Right renal pelvis (tissue), 4 donors: ENCODE data around the gene SP110. TPM values are rescaled to one million over a fixed set of nuclear protein-coding genes. Genes with fewer than 3 reads are reported as not detected.

Experiments
- DNase-seq, 4 donors: peaks; one replicate each; pipeline ENCODE4 v3.0.0-alpha.2; 2013; ENCODE audit warnings: low read depth in 4 of 4, low spot score in 3 of 4, missing footprints in 1 of 4
- polyA plus RNA-seq, 4 donors: library from polyadenylated mRNA; unstranded; fragments of 120-200 nt; gene quantifications; one replicate each; pipeline ENCODE4 v1.2.1, GENCODE V29; 2013; ENCODE audit not compliant: insufficient read length in 4 of 4

The SP110 gene
- polyA plus RNA-seq, 4 donors, result 16.7 to 25.4 (median 20.8) TPM

DNA sequence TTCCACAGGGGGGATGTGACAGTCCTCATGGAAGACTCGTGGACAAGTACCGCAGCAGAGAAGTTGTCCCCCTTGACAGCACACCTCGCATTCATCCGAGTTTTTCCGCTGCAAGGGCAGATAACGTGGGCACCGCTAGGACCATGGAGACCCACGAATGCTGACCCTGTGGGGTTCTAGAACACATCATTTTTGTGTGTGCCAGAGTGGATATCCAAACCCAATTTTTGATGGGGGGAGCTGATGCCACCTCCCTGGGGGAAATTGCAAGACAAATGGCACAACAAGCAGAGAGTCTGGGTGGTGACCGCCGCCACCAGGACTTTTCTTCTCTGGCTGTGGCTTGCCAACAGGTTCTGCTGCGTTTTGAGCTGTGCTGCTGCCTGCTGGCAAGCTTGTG lies 46.9 kb downstream of the SP110 start:
- no peak for DNase-seq

DNA sequence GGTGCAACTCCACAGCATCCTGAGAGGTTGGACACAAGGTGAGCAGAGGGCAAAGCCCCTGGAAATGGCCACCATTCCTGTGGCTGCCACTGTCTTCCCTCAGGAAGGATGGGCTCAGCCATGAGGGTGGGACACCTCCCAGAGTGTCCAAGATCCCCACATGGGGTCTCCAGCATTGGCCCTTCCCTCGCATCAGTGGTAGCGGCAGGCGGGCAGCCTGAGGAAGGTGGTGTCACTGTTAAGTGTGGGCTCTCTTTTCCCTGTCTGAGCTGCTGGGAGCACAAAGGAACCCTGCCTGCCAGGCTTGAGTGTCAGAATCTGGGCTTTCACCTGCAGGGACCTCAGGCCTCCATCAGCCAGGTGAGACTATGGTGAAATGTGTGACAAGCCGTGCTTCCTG lies 47.6 kb downstream of the SP110 start:
- DNase-seq, result no peak

DNA sequence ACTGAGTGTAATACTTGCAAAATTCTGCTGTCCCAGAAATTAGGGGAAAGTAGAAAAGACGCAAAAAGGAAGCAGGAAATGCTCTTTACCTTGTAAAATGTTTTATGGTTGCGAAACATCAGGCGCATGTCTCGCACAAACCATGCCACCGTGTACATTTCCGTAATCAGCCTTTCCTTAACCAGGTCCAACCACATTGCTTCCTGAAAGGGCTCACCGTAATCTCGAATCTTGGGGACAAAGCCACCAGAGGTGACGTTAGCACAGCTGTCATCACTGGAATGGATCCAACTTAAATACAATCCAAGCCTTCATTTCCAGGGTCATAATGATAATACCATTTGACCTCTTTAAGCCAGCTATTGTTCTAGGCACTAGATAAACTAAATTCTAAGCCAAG lies 49.3 kb downstream of the SP110 start:
- no peak for DNase-seq

DNA sequence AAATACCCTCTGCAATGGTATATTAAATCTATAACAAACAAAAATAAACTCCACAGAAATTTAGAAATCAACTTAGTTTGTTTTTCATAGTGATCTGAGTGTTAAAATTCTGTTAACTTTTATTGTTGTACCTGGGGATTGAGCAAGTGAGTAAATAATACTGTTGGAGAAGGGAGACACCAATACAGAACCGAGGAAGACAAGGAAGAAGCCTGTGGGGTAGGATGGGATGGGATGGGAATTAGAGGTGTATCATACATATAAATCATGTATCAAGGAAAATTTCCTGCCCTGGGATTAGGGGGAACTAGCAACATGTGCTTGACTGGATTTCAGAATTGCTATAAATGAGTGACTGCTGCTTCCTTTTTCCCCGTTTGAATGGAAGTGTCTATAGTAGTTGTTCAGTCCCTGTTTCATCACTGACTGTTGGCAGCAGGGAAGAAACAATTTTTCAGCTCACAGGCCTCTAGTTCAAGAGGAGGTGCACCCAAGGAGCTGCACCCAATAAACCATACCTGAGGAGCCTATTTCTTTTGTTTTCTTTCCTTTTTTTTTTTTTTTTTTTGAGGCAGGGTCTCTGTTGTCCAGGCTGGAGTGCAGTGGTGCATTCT lies 53.1 kb downstream of the SP110 start:
- DNase-seq, result no peak

DNA sequence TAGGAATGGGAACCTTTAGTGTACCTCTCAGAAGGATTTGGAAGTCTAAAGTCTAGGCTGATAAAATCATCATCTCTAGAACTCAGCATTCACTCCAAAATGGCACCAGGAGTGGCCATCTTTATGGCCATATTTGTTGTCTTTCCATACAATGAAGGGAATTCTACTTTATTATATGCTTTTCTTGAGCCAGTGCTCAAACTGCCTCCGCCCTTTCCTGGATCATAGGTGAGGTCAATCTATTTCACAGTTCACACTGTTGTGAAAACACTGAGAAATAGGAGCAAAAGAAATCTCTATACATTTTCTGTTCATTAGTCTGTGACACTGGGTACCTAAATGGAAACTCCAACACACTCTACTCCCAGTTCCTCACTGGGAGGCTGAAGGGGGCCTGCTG lies 55.6 kb downstream of the SP110 start:
- DNase-seq, result no peak

- DNase-seq, result no peak
These were observed 56.8 kb downstream of the SP110 start for GRCh38 chr2:230162981-230163380.

GRCh38 chr2:230161184-230161583 lies 58.6 kb downstream of the SP110 start:
- no peak for DNase-seq

DNA sequence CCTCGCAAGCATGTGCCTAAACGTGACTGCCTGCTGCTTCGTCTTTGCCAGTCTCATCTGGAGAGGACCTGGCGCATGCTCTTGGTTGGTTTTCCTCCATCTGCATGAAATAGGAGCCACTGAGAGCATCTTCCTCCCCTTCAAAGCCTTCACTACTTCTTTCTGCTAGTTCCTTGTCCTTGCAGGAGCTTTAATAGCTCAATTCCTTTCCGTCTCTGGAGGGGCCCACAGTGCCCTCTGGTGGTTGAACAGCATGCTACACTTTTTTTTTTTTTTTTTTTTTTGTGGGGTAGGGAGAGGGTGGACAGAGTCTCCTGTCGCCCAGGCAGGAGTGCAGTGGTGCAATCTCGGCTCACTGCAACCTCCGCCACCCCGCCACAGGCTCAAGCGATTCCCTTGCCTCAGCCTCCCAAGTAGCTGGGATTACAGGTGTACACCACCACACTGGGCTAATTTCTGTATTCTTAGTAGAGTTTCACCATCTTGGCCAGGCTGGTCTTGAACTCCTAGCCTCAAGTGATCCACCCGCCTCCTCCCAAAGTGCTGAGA lies 59.6 kb downstream of the SP110 start:
- peak in 3 of 4 donors; percentile 10 to 23 (median 13) for DNase-seq

DNA sequence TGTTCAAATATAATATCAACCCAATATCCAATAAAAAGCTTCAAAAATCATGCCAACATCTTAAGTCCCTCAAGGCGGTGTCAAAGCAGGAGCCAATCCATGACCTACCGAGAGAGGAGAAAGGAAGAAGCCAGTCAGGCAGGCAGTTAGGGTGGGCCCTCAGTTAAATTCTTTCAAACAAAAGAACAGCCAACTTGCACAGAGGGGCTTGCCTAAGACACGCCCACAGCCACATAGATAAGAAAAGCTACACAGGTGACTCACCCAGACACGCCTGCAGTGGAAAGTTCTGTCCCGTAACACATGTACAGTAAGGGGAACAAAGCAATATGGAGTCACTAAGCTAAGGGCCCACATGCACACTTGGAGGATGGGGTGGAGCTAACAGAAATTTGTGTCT lies 61.3 kb downstream of the SP110 start:
- no peak for DNase-seq

DNA sequence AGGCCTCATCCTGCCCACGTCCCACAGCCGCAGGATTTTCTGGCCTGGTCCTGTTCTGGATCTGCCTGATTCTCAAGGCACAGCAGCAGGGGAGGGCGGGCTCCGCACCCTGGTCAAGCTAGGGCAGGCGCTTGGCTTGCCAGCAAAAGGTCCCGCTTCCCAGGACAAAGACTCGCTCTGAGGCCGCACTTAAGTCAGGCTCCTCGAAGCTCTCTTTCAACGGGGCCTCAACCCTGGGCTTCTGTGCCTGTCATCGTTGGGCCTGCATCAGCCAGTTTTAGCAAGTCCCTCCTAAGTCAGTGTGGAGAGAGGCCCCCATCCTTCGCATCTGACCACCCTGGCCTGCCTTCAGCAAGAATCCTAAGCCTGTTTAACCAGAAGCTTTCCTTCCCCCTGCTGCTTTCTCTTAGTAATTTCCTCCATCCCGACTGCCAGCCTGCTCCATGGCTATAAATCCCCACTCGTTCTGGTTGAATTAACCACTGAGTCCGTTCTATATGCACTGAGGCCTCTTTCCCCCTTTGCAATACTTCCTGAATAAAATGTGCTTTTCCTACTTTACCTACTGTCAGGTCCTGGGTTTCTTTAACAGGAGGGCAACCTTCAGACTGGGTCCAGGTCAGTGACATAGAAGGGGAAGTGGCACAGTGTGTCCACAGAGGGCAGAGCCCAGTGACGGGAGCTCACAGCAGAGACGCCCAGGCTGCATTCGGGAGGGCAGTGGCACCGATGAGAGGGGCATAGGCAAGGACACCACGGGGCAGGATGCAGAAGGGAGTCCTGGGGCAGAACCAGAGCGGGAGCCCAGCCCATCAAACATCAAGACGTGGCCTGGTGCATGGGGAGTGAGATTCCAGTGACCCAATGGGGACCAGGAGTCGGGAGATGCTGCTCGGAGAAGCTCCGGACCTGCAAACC lies 62.7 kb downstream of the SP110 start:
- DNase-seq, result peak in 2 of 4 donors; percentile 6 to 22

DNA sequence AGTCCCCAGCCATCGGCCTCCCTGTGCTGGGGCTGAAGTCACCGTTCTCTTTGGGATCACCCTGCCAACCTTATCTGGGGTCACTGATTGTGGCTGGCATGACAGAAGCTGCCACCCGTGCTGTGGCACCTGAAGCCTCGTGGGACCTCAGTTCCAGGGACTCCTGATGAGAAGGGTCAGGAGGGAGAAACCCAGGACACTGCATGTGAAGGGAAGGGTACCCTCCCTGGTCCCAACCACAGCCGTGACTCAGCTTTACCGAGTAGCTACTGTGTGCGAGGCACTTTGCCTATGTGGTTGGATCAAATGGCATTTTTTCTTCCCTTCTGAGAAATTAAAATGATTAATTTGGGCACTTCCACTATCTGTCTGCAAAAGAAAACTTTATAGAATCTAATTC lies 64.4 kb downstream of the SP110 start:
- no peak for DNase-seq

DNA sequence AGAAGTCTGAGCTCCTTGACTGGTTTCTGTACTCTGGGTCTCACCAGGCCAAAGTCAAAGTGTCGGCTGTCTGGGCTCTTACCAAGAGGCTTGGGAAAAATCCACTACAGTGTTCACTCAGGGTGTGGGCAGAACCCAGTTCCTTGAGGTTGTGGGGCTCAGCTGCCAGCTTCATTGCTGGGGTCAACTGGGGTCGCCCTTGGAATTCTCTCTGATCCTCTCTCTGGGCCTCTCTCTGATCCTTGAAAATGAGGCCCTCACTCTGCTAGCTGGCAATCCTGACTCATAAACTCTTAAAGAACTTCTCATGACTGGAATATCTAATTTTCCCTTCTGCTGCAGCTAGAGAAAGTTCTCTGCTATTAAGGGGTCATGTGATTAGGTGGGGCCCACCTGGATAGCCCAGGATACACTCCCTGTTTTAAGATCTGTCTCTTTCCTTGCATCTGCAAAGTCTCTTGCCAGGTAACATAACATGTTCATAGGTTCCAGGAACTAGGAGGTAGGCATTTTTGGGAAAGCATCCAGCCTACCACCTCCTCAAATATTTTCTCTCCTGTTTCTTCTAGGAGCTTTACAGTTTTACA lies 66.3 kb downstream of the SP110 start:
- no peak for DNase-seq

DNA sequence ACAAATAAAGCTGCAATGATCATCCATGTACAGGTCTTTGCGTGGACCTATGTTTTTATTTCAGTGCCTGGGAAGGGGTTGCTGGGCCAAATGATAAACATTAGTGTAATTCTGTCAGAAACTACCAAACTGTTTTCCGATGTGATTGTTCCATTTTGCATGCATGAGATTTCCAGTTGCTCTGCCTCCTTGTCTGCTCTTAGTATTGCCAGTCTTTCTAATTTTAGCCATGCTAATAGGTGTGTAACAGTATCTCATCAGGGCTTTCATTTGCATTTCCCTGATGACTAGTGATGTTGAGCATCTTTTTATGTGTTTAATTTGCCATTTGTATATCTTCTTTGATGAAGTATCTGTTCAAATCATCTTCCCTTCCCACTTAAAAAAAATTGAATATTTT lies 67.5 kb downstream of the SP110 start:
- no peak for DNase-seq

- DNase-seq, result no peak
These were observed 75.4 kb downstream of the SP110 start for GRCh38 chr2:230144355-230144754.

- no peak for DNase-seq
These were observed 79.1 kb downstream of the SP110 start for GRCh38 chr2:230140667-230141066.

DNA sequence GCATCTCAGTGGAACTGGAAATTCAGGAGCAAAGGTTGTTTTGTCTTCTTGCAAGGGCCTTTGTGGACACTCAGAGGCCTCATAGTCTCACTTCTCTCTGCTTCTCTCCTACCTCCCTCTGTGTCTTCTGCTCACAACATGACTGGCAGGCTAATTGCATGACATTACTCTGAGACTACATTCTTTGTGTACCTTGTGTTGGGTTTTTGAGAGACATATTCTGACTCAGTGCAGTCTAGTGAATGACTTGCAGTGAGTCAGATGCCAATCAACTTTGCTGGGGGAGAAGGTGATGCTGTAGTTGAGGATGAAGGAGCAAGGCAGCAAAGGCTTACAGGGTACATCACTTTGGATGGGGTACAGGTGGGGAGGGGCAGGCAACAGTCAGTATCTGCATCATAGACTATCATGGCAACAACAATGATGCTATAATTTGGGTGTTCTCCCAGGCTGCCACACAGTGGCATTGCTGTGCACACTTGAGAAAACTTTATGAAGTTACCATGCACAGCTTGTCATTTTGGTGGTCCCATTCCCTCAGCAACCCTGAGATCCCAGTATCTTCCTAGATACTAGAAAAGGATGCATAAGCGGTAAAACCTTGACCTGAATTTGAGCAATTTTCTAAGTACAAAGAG lies 81.8 kb downstream of the SP110 start:
- no peak for DNase-seq

DNA sequence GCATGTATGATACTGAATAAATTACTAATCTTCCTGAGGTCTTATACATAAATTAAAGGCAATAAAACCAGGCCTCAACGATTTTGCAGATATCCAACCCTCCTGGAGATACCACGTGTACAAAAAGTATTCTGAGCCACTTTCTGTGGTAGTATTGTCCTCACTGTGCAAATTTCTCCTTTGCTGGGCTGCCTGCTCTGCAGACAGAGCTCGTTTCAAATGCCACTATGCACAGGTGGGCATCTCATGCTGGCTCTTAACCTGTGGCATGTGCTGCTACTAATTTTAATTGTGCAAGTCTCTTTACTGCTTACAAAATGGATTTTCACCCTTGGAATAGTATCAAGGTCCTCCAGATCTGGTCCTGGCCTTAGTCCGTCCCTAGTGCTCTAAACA lies 84.7 kb downstream of the SP110 start:
- no peak for DNase-seq

DNA sequence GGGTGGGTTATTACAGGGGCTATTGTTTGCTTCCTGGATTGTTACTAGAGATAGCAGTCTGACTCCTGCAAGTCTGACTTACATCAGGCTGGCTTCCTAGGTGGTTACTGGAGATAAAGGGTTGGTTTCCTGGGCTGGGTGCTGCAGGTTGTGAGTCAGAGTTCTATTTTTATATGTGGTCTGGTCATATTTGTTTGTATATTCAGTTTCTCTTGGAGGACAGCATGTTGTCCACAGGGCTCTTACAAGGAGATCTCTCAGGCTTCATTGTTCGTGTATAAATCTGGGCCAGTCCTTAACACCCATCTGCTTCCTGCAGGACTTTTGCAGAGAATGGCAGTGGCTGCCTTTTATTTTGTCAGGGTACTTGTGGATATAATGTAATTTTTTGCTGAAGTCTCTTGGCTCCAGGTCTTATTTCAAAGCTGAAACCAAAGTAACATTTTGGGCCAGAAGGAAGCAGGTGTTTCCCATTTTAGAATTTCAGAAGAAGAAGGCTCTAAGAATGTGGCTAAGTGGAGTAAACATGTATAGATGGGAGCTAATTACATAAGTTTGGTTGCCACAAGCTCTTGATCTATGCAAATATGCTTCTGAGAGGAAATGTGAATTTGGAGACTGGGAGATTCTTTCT lies 85.2 kb downstream of the SP110 start:
- no peak for DNase-seq

GRCh38 chr2:230131366-230131765 lies 88.4 kb downstream of the SP110 start:
- DNase-seq, result no peak

GRCh38 chr2:230130668-230131364 lies 89.0 kb downstream of the SP110 start:
- DNase-seq, result no peak
